Measurements from ENCODE around the gene INTS1.

Gene INTS1

GRCh38 chr7:1509226-1509625, 5.0 kb upstream of the INTS1 start:
- DNase-seq (ENCODE audit: low read depth, low spot score): no peak

DNA sequence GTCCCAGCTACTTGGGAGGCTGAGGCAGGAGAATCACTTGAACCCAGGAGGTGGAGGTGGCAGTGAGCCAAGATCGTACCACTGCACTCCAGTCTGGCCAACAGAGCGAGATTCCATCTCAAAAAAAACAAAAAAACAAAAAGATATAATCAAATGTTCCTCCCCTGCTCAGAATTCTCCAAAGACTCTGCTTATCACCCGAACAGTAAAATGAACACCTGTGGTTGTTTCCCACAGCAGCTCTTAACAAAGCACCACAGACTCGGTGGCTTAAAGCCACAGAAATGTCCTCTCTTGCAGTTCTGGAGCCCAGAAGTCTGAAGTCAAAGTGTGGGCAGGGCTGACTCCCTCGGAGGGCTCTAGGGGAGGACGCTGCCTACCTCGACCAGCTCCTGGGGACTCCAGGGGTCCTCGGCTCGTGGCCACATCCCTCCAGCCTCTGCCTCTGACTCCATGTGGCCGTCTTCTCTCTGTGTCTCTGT, 4.1 kb upstream of the INTS1 start:
- no peak for DNase-seq (ENCODE audit: low read depth, low spot score)

DNA sequence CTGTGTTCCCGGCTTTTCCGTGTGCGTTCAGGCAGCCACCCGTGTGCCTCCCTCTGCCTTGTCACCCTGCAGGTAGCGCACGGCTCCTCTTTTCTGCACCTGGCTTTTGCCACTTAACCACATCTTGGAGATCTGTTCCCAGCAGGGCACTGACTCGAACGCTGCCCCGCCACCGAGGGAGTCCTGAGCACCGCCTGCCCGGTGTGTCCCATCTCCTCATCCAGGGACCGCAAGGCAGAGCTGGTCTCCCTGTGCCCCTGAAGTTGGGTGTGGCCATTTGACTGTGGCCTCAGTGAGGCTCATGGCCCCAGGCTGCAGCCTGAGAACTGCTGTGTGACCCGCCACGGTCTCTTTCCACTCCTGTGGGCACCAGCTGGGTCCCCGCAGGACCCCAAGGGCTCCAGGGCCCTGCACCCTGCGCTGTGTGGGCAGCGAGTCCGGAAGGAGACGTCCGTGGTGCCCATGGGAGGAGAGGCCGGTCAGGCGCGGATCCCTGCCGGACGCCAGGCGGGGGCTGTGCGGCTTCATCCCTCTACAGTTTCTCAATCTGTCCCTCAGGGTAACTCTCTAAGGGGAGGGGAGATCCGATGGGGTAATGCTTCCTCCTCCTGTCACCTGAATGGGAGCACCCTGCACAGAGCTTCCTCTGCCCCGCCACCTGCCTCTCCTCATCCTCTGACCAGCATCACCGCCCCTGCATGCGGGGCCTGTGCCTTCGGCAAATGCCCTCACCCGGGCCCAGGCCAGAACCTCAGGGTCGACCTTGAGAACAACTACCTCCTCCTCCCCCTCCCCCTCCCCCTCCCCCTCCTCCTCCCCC, 1.8 kb upstream of the INTS1 start:
- DNase-seq (ENCODE audit: low read depth, low spot score): no peak

DNA sequence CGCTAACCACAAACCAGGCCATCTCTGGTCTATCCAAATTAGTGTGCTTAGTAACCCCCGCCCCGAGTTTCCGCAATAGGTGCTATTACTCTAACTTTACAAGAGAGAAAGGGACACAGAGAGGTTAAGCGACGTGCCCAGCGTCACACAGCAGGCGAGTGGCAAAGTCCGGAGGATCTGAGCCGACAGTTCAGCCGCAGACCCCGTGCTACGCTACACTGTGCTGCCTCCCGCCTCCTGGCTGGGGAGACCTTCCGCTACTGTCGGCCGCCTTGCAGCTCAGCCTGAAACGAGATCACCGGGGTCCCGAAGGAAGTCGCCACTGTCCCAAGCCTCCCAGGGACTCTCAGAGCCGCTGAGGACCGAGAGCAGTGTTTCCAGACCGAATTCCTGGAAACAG, 799 bp downstream of the INTS1 start:
- no peak for DNase-seq (ENCODE audit: low read depth, low spot score)

- no peak for DNase-seq (ENCODE audit: low read depth, low spot score)
Measured at GRCh38 chr7:1502845-1503244, 1.3 kb downstream of the INTS1 start.

DNA sequence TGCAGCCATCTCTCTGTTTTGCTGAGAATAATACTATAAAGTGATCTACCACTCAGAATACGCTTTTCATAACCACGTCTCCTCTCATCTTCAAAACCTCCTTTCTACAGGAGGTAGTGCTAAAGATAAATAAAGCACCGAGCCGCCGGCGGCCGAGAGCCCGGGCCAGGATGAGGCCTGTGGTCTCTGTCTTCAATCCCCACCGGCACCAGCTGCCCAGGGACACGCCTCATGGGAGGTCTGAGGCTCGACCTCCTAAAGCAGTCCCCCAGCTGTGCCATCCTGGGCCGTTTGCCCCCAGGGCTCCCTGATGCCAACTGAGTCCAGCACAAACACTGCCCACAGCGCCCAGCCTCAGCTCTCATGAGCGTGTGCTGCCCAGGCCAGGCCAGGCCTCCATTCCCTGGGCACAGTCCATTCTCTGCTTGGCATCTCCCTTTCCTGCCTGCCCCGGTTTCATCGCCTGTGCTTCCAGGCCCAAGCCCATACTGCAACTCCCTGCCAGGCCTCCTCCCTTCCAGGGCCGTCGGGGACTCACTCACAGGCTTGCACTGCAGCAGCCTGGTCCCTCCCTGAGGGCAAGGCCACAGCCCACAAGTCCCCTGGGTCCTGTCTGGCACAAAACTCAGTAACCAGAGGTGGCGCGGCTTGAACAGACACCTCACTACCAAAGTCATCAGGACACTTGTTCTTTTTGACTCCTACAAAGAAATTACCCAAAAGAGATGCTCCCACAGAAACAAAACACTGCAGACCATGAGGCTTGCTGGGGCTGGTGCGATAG, 2.5 kb downstream of the INTS1 start:
- DNase-seq (ENCODE audit: low read depth, low spot score): no peak

GRCh38 chr7:1500064-1500807, 4.0 kb downstream of the INTS1 start:
- DNase-seq (ENCODE audit: low read depth, low spot score): no peak

DNA sequence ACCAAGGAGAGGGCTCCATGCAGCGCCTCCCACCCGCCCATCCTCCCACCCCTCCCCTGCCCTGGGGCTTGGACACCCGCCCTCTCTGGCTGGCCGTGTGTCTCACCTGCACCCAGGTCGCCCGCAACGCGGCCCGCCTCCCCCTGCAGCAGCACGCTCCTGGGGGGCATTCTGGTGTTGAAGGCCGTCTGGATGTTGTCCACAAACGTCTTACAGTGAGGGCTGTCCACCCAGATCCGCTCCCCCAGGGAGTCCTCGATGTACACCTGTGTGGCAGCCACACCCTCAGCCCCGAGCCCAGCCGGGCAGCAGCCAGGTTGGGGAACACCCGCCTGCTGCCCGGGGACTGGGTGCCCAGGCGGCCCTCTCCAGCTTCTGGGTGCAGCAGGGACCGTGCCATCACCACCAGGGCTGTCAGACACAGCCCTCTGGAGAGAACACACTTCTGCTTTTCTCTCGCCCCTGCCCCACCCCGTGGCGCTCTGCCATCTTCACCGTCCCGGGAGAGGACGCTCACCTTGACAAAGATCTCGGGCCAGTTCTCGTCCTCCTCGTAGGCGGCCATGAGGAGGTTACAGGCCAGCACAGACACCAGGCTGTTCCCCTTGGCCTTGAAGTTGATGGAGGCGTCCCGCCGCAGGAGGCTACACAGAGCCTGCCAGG, 4.7 kb downstream of the INTS1 start:
- no peak for DNase-seq (ENCODE audit: low read depth, low spot score)

DNA sequence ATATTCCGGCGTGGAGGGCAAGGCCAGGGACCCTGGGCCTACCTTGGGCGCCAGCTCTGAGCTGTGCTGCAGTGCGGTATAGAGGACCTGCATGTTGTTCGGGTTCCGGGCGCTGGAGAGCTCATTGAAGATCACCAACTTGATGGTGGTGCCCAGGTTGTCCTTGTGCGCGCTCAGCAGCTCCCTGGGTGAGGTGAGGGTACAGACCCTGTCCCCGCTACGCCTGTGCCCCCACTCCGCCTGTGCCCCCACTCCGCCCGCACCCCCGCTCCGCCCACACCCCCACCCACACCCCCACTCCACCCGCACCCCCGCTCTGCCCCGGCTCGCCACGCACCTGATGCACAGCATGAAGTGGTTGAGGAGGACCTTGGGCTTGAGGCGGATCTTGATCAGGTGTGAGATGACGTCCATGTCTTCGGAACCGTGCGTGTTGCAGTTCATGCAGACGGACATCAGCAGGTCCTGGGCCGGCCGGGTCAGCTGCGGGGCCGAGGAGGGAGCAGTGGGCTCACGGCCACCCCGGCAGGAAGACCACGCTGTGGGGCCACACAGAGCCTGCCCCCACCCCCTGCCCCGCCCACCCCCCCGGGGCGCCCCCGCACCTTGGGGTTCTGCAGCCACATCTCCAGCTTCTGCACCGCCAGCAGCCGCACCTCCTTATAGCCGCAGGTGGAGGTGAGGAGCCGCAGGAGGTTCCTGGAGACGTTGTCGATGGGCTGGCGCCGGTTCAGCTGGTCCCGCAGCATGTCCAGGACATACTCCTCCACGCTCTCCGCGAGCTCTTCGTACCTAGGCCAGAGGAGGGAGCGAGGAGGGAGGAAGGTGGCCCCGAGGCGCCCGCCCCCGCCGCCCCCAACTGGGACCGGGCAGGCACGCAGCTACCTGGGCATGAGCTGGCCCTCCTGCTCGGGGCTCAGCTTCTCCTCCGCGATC, 5.6 kb downstream of the INTS1 start:
- no peak for DNase-seq (ENCODE audit: low read depth, low spot score)

DNA sequence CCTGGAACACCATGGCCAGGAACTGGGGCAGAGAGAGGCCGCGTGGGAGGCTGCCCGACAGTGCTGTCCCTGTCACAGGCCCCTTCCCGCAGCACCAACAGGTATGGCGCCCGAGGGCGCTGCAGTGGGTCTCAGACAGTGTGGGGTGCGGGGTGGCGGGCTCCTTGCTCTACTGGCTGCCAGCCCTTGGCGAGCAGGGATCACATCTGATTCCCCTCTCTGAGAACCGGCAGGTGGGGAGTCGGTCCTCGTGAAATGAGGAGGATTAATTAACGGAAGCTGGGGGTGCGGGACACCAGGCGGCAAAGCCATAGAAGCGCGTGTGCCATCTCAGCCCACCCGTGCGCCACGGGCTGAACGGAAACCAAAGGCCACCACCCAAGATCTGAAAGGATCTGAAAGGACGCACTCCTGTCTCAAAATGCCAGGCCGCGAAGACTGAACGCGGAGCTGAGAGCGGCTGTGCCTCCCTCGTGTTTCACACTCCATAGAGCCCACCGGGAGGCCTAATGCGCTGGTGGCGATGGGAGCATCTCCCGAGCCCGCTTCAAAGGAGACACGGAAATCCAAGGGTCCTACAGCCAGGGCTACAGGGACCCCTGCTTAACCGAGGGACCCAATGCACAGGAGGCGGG, 6.8 kb downstream of the INTS1 start:
- no peak for DNase-seq (ENCODE audit: low read depth, low spot score)

GRCh38 chr7:1496531-1497292, 7.5 kb downstream of the INTS1 start:
- no peak for DNase-seq (ENCODE audit: low read depth, low spot score)

DNA sequence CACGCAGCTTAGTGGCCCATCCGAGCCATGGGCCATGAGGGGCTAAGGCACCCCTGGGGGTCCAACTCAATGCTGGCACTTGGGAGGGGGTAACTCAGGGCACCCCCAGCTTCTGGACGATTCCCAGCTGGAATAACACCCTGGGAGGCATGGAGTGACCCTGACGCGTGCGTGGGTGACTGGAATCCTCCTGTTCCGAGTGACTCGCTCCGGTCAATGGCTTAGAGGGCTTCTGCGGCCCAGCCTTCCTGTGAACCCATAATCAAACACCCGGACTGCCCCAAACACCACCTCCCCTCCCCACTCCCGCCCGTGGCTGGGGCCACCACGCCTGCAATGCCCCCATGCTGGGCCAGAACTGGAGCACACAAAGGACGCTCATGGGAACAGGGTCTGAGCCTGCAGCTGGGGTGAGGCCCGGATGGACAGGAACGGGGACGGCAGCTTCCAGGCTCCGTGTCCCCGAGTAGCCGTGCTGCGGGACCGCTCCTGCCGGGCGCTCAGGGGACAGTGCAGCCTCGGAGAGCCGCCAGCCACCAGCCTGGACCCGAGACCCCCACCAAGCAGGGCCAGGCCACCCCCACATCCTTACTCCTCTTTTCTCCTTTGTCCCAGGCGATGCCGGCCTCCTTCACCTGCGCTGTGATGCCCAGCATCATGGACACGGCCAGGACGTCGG, 8.5 kb downstream of the INTS1 start:
- DNase-seq (ENCODE audit: low read depth, low spot score): no peak

DNA sequence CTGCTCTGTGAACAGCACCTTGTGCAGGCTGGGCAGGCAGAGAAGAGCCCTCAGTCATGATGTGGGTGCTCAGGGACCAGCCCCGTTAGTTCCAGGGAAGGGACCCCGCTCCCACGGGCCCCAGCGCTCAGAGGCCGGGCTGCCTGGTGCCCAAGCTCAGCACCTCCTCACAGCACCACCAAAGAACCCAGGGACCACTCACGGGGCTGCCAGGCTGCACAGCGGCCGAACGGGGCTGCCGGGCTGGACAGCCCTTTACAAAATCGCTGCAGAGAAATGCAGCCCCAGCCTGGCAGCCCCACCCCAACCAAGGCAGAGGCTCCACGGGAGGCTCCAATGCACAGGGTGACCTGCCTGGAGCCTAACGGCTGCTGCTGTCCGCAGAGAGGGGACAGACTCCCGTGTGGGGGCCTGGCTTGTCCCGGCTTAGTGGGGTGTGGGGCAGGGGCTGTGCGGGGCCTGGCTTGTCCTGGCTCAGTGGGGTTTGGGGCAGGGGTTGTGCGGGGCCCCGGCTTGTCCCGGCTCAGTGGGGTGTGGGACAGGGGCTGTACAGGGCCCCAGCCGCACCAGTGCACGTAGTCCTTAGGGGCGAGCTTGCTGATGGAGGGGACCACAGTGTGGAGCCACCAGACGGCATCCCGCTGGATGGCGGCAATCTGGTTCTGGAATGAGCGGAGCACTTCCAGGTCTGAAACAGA, 9.2 kb downstream of the INTS1 start:
- DNase-seq (ENCODE audit: low read depth, low spot score): no peak

DNA sequence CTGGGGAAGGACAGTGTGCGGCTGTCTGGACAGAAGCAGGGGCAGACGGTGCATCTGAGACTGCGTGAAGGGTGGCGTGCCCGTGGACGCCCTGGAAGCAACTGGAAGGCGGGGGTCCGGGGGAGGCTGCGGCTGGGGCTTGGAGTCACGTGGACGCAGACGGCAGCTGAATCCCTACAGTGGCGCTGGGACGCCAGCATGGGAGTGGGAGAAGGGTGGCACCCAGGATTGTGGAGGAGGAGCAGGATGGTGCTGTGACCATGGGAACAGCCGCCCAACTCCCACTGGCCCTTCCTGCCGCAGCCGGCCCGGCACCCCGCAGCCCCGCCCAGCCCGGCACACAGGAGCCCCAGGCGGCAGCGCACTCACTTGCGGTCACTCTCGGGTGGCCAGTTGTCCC, 9.7 kb downstream of the INTS1 start:
- DNase-seq (ENCODE audit: low read depth, low spot score): no peak

DNA sequence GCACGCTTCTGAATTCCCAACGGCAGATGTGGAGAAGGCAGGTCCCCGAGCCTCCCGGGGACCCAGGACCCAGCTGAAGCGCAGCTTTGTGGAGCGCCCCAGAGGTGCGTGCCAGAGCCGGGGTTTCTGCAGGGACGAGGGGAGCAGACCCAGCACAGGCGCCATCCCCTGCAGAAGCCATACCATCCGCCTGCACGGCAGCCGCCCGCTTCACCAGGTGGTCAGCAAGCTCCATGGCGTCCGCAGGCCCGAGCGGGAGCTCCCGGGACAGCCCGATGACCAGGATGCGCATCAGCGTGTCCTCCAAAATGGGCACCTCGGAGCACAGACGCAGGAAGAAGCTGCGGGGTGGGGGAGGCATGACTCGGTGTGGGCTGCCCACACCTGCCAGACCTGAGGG, 10.6 kb downstream of the INTS1 start:
- no peak for DNase-seq (ENCODE audit: low read depth, low spot score)

GRCh38 chr7:1493129-1493528, 11.1 kb downstream of the INTS1 start:
- DNase-seq (ENCODE audit: low read depth, low spot score): no peak

DNA sequence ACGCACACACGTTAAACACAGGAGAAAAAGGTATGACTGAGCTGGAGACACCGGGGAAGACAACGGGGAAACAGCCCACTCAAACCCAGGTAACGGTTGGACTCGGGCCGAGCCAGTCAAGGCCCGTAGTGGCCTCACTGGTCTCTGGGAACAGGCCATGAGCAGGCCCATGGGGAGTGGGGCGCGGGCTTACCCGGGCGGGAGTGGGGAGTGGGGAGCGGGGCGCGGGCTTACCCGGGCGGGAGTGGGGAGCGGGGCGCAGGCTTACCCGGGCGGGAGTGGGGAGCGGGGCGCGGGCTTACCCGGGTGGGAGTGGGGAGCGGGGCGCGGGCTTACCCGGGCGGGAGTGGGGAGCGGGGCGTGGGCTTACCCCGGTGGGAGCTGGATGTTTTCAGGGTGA, 11.5 kb downstream of the INTS1 start:
- no peak for DNase-seq (ENCODE audit: low read depth, low spot score)

GRCh38 chr7:1492221-1492620, 12.0 kb downstream of the INTS1 start:
- DNase-seq (ENCODE audit: low read depth, low spot score): no peak

All from brain pericyte (primary cell).